NCI-H524 (cell line): Measurements from ENCODE around the gene FALEC.
A peak's percentile ranks its signal among the peaks of the same experiment; 100 is the strongest.

Experiments used
- DNase-seq, 2 experiments: peaks; one replicate each; lab custom pipeline; 2025; lab: John Stamatoyannopoulos, UW

FALEC gene

GRCh38 chr1:150511985-150512660 lies 3.4 kb upstream of the FALEC start:
- no peak for DNase-seq

GRCh38 chr1:150512846-150513245 lies 2.7 kb upstream of the FALEC start:
- no peak for DNase-seq

GRCh38 chr1:150513351-150513791 lies 2.2 kb upstream of the FALEC start:
- peak; percentile 26 to 55 for DNase-seq

- no peak for DNase-seq
Observed at GRCh38 chr1:150514260-150514659, 1.3 kb upstream of the FALEC start.

- DNase-seq: no peak
Observed at GRCh38 chr1:150514913-150515327, 632 bp upstream of the FALEC start.

- peak; percentile 31 to 37 for DNase-seq
Observed at GRCh38 chr1:150516050-150516591, 569 bp downstream of the FALEC start.

- DNase-seq: no peak
Observed at GRCh38 chr1:150516616-150517015, 1.1 kb downstream of the FALEC start.

GRCh38 chr1:150521196-150521968 lies 5.8 kb downstream of the FALEC start:
- no peak for DNase-seq

- DNase-seq: no peak
Observed at GRCh38 chr1:150525348-150525747, 9.8 kb downstream of the FALEC start.

GRCh38 chr1:150528196-150528595 lies 12.6 kb downstream of the FALEC start:
- DNase-seq: no peak

- no peak for DNase-seq
Observed at GRCh38 chr1:150529017-150529416, 13.5 kb downstream of the FALEC start.

GRCh38 chr1:150530491-150531159 lies 15.1 kb downstream of the FALEC start:
- DNase-seq: no peak

GRCh38 chr1:150532860-150533259 lies 17.3 kb downstream of the FALEC start:
- DNase-seq: no peak

- no peak for DNase-seq
Observed at GRCh38 chr1:150534002-150534401, 18.4 kb downstream of the FALEC start.

GRCh38 chr1:150535511-150536287 lies 20.1 kb downstream of the FALEC start:
- DNase-seq: no peak

- DNase-seq: no peak
Observed at GRCh38 chr1:150536836-150537731, 21.5 kb downstream of the FALEC start.

- DNase-seq: no peak
Observed at GRCh38 chr1:150537732-150538684, 22.5 kb downstream of the FALEC start.

GRCh38 chr1:150543500-150544143 lies 28.1 kb downstream of the FALEC start:
- no peak for DNase-seq

- DNase-seq: no peak
Observed at GRCh38 chr1:150544204-150544603, 28.7 kb downstream of the FALEC start.
